ENCODE results near the gene PTPN23.

PTPN23 gene

GRCh38 chr3:47404431-47404876 is 23.6 kb downstream of the PTPN23 start:
- Histone ChIP-seq H3K79me2 (ENCODE audit: control insufficient read depth, insufficient read depth, low read length) (no peaks in the 10 kb centered on the region), H3K27me3 (ENCODE audit: insufficient read depth, low read length, poor library complexity) (no peaks in the 10 kb centered on the region), H3K56ac (ENCODE audit: low read length) (no peak overlapping the region), H2BK15ac (replicated peaks; ENCODE audit: low read depth) (no peak overlapping the region), H3K79me1 (ENCODE audit: low read length) (peaks cover 2% of the 10 kb centered on the region), H2AK5ac (ENCODE audit: low read length) (no peak overlapping the region), H3K9ac (ENCODE audit: low read length) (no peak overlapping the region), H2BK120ac (ENCODE audit: low read depth, low read length) (no peak overlapping the region), H3K27ac (ENCODE audit: low read depth, low read length) (no peak overlapping the region), H3K18ac (ENCODE audit: low read length) (no peak overlapping the region), H3K4me1 (ENCODE audit: control insufficient read depth, low read depth, low read length) (no peaks in the 10 kb centered on the region), H3K23ac (ENCODE audit: low read length) (no peak overlapping the region), H2BK5ac (ENCODE audit: low read length) (no peak overlapping the region), H3K4me3 (ENCODE audit: low read length) (no peak overlapping the region), H3K4ac (ENCODE audit: low read depth, low read length) (no peak overlapping the region), H4K5ac (ENCODE audit: low read length) (no peak overlapping the region), H3K4me2 (ENCODE audit: low read length) (no peak overlapping the region), H4K8ac (ENCODE audit: low read depth, low read length) (no peak overlapping the region), H3K36me3 (ENCODE audit: control insufficient read depth, insufficient read depth, low read length) (peaks cover 8% of the 10 kb centered on the region)
- WGBS (ENCODE audit: extremely low coverage, insufficient coverage, low lambda C conversion rate): no CpG with 5 or more reads among the region's 13 CpGs
- DNase-seq: no peak

GRCh38 chr3:47404955-47405790 is 24.4 kb downstream of the PTPN23 start:
- Histone ChIP-seq H4K8ac (ENCODE audit: low read depth, low read length) (no peak overlapping the region), H3K79me1 (ENCODE audit: low read length) (peaks cover 2% of the 10 kb centered on the region), H3K4me1 (ENCODE audit: control insufficient read depth, low read depth, low read length) (no peaks in the 10 kb centered on the region), H3K4me2 (ENCODE audit: low read length) (no peak overlapping the region), H3K4ac (ENCODE audit: low read depth, low read length) (no peak overlapping the region), H3K4me3 (ENCODE audit: low read length) (no peak overlapping the region), H2BK5ac (ENCODE audit: low read length) (no peak overlapping the region), H3K27ac (ENCODE audit: low read depth, low read length) (no peak overlapping the region), H3K79me2 (ENCODE audit: control insufficient read depth, insufficient read depth, low read length) (no peaks in the 10 kb centered on the region), H3K27me3 (ENCODE audit: insufficient read depth, low read length, poor library complexity) (no peaks in the 10 kb centered on the region), H2BK15ac (replicated peaks; ENCODE audit: low read depth) (no peak overlapping the region), H2BK120ac (ENCODE audit: low read depth, low read length) (no peak overlapping the region), H4K5ac (ENCODE audit: low read length) (no peak overlapping the region), H3K56ac (ENCODE audit: low read length) (no peak overlapping the region), H3K18ac (ENCODE audit: low read length) (no peak overlapping the region), H3K36me3 (ENCODE audit: control insufficient read depth, insufficient read depth, low read length) (peaks cover 11% of the 10 kb centered on the region), H2AK5ac (ENCODE audit: low read length) (no peak overlapping the region), H3K23ac (ENCODE audit: low read length) (no peak overlapping the region), H3K9ac (ENCODE audit: low read length) (no peak overlapping the region)
- DNase-seq: no peak
- whole genome bisulfite sequencing (ENCODE audit: extremely low coverage, insufficient coverage, low lambda C conversion rate): no CpG with 5 or more reads among the region's 9 CpGs

GRCh38 chr3:47405820-47406761 is 25.3 kb downstream of the PTPN23 start:
- Histone ChIP-seq H3K36me3 (ENCODE audit: control insufficient read depth, insufficient read depth, low read length) (peaks cover 11% of the 10 kb centered on the region), H2BK5ac (ENCODE audit: low read length) (no peak overlapping the region), H3K4ac (ENCODE audit: low read depth, low read length) (no peak overlapping the region), H2BK120ac (ENCODE audit: low read depth, low read length) (no peak overlapping the region), H3K56ac (ENCODE audit: low read length) (no peak overlapping the region), H3K23ac (ENCODE audit: low read length) (no peak overlapping the region), H3K9ac (ENCODE audit: low read length) (no peak overlapping the region), H2BK15ac (replicated peaks; ENCODE audit: low read depth) (no peak overlapping the region), H3K4me2 (ENCODE audit: low read length) (no peak overlapping the region), H3K18ac (ENCODE audit: low read length) (no peak overlapping the region), H4K8ac (ENCODE audit: low read depth, low read length) (no peak overlapping the region), H3K79me2 (ENCODE audit: control insufficient read depth, insufficient read depth, low read length) (no peaks in the 10 kb centered on the region), H3K27ac (ENCODE audit: low read depth, low read length) (no peak overlapping the region), H3K4me1 (ENCODE audit: control insufficient read depth, low read depth, low read length) (no peaks in the 10 kb centered on the region), H3K79me1 (ENCODE audit: low read length) (peaks cover 2% of the 10 kb centered on the region), H3K4me3 (ENCODE audit: low read length) (no peak overlapping the region), H4K5ac (ENCODE audit: low read length) (no peak overlapping the region), H3K27me3 (ENCODE audit: insufficient read depth, low read length, poor library complexity) (no peaks in the 10 kb centered on the region), H2AK5ac (ENCODE audit: low read length) (no peak overlapping the region)
- DNase-seq: no peak
- WGBS (ENCODE audit: extremely low coverage, insufficient coverage, low lambda C conversion rate): no CpG with 5 or more reads among the region's 31 CpGs

GRCh38 chr3:47406762-47407149 is 25.9 kb downstream of the PTPN23 start:
- H3K79me2 ChIP-seq (ENCODE audit: control insufficient read depth, insufficient read depth, low read length): no peaks in the 10 kb centered on the region
- H3K27ac ChIP-seq (ENCODE audit: low read depth, low read length): no peak overlapping the region
- H3K4me1 ChIP-seq (ENCODE audit: control insufficient read depth, low read depth, low read length): no peaks in the 10 kb centered on the region
- H4K5ac ChIP-seq (ENCODE audit: low read length): no peak overlapping the region
- H4K8ac ChIP-seq (ENCODE audit: low read depth, low read length): no peak overlapping the region
- DNase-seq: no peak
- H2BK120ac ChIP-seq (ENCODE audit: low read depth, low read length): no peak overlapping the region
- H2BK5ac ChIP-seq (ENCODE audit: low read length): no peak overlapping the region
- no peak overlapping the region for H3K9ac ChIP-seq (ENCODE audit: low read length)
- no peak overlapping the region for H3K4me2 ChIP-seq (ENCODE audit: low read length)
- no peaks in the 10 kb centered on the region for H3K27me3 ChIP-seq (ENCODE audit: insufficient read depth, low read length, poor library complexity)
- no peak overlapping the region for H3K4me3 ChIP-seq (ENCODE audit: low read length)
- no peak overlapping the region for H3K23ac ChIP-seq (ENCODE audit: low read length)
- no peak overlapping the region for H2AK5ac ChIP-seq (ENCODE audit: low read length)
- no peak overlapping the region for H2BK15ac ChIP-seq (replicated peaks; ENCODE audit: low read depth)
- H3K56ac ChIP-seq (ENCODE audit: low read length): no peak overlapping the region
- no CpG with 5 or more reads among the region's 9 CpGs for WGBS (ENCODE audit: extremely low coverage, insufficient coverage, low lambda C conversion rate)
- no peak overlapping the region for H3K4ac ChIP-seq (ENCODE audit: low read depth, low read length)
- H3K79me1 ChIP-seq (ENCODE audit: low read length): no peaks in the 10 kb centered on the region
- H3K18ac ChIP-seq (ENCODE audit: low read length): no peak overlapping the region
- H3K36me3 ChIP-seq (ENCODE audit: control insufficient read depth, insufficient read depth, low read length): peaks cover 15% of the 10 kb centered on the region

GRCh38 chr3:47407237-47407636 is 26.4 kb downstream of the PTPN23 start:
- Histone ChIP-seq H2AK5ac (ENCODE audit: low read length) (no peak overlapping the region), H3K4me3 (ENCODE audit: low read length) (no peak overlapping the region), H2BK5ac (ENCODE audit: low read length) (no peak overlapping the region), H4K5ac (ENCODE audit: low read length) (no peak overlapping the region), H3K36me3 (ENCODE audit: control insufficient read depth, insufficient read depth, low read length) (peaks cover 15% of the 10 kb centered on the region), H3K79me2 (ENCODE audit: control insufficient read depth, insufficient read depth, low read length) (no peaks in the 10 kb centered on the region), H4K8ac (ENCODE audit: low read depth, low read length) (no peak overlapping the region), H3K27me3 (ENCODE audit: insufficient read depth, low read length, poor library complexity) (no peaks in the 10 kb centered on the region), H3K4me2 (ENCODE audit: low read length) (no peak overlapping the region), H3K18ac (ENCODE audit: low read length) (no peak overlapping the region), H3K4me1 (ENCODE audit: control insufficient read depth, low read depth, low read length) (no peaks in the 10 kb centered on the region), H2BK120ac (ENCODE audit: low read depth, low read length) (no peak overlapping the region), H3K56ac (ENCODE audit: low read length) (no peak overlapping the region), H3K9ac (ENCODE audit: low read length) (no peak overlapping the region), H3K27ac (ENCODE audit: low read depth, low read length) (no peak overlapping the region), H3K23ac (ENCODE audit: low read length) (no peak overlapping the region), H3K4ac (ENCODE audit: low read depth, low read length) (no peak overlapping the region), H3K79me1 (ENCODE audit: low read length) (no peaks in the 10 kb centered on the region), H2BK15ac (replicated peaks; ENCODE audit: low read depth) (no peak overlapping the region)
- DNase-seq: no peak
- no CpG with 5 or more reads among the region's 7 CpGs for WGBS (ENCODE audit: extremely low coverage, insufficient coverage, low lambda C conversion rate)

Measured in mesendoderm (in vitro differentiated cells).